MM.1S (cell line): ENCODE measurements around the gene FAM32A.

ENCODE experiments used
- DNase-seq: peaks from one replicate; pipeline ENCODE4 v3.0.0-alpha.2; 2015
- H2AFZ ChIP-seq: fragments of 300-600 bp; sonication (generic); 2 replicates; pipeline ENCODE4 v1.6.0; 2016; ENCODE audit warnings: antibody characterized with exemption, low read length
- H3F3A ChIP-seq: fragments of 300-600 bp; sonication (generic); 2 replicates; pipeline ENCODE4 v1.6.1; 2016; ENCODE audit warnings: mild to moderate bottlenecking, antibody characterized with exemption, low read length, moderate library complexity, mixed read lengths; ENCODE audit not compliant: insufficient read depth
- H3K27ac ChIP-seq: fragments of 300-600 bp; sonication (generic); 2 replicates; pipeline ENCODE4 v1.5.1; 2016; ENCODE audit warnings: mild to moderate bottlenecking, low read length
- H3K27me3 ChIP-seq: fragments of 300-600 bp; sonication (generic); replicated peaks from 2 replicates; pipeline ENCODE4 v1.6.0; 2016; ENCODE audit warnings: low read length; ENCODE audit not compliant: insufficient read depth
- H3K36me3 ChIP-seq: fragments of 300-600 bp; sonication (generic); replicated peaks from 2 replicates; pipeline ENCODE4 v1.6.1; 2016; ENCODE audit warnings: mild to moderate bottlenecking, low read length, mixed read lengths; ENCODE audit not compliant: insufficient read depth
- H3K4me1 ChIP-seq: fragments of 300-600 bp; sonication (generic); 2 replicates; pipeline ENCODE4 v1.6.1; 2016; ENCODE audit warnings: low read length, mixed read lengths
- H3K4me2 ChIP-seq: fragments of 300-600 bp; sonication (generic); 2 replicates; pipeline ENCODE4 v1.6.0; 2016; ENCODE audit warnings: low read depth, low read length
- H3K4me3 ChIP-seq: fragments of 300-600 bp; sonication (generic); 2 replicates; pipeline ENCODE4 v1.5.1; 2016; ENCODE audit warnings: low read length, mixed read lengths
- H3K79me2 ChIP-seq: fragments of 300-600 bp; sonication (generic); 2 replicates; pipeline ENCODE4 v1.6.1; 2016; ENCODE audit warnings: mixed run types, low read length, mixed read lengths
- H3K9ac ChIP-seq: fragments of 300-600 bp; sonication (generic); 2 replicates; pipeline ENCODE4 v1.6.1; 2016; ENCODE audit warnings: low read length, mixed read lengths
- H3K9me2 ChIP-seq: fragments of 300-600 bp; sonication (generic); replicated peaks from 2 replicates; pipeline ENCODE4 v1.6.1; 2016; ENCODE audit warnings: mild to moderate bottlenecking, low read length, mixed read lengths; ENCODE audit not compliant: insufficient read depth
- H3K9me3 ChIP-seq: fragments of 300-600 bp; sonication (generic); replicated peaks from 2 replicates; pipeline ENCODE4 v1.6.1; 2016; ENCODE audit warnings: mild to moderate bottlenecking, low read length, mixed read lengths; ENCODE audit not compliant: insufficient read depth
- H4K20me1 ChIP-seq: fragments of 300-600 bp; sonication (generic); 2 replicates; pipeline ENCODE4 v1.6.1; 2016; ENCODE audit warnings: mild to moderate bottlenecking, low read length, moderate library complexity, mixed read lengths; ENCODE audit not compliant: insufficient read depth
- CTCF ChIP-seq: fragments of 300-600 bp; sonication (generic); IDR thresholded peaks from 2 replicates; pipeline ENCODE4 v1.5.1; 2016; ENCODE audit warnings: antibody characterized with exemption, low read length, mixed read lengths
- EZH2 ChIP-seq: fragments of 300-600 bp; sonication (generic); optimal IDR thresholded peaks from 2 replicates; pipeline ENCODE3; 2017; ENCODE audit warnings: low read depth, mild to moderate bottlenecking, antibody characterized with exemption, low read length, mixed read lengths
- EZH2phosphoT487 ChIP-seq: fragments of 300-600 bp; sonication (generic); IDR thresholded peaks from 2 replicates; pipeline ENCODE4 v1.6.1; 2018; ENCODE audit warnings: antibody characterized with exemption, low read length

The FAM32A gene

GRCh38 chr19:16225279-16226183 lies 40.3 kb downstream of the FAM32A start:
- H3K36me3 ChIP-seq: 0 out of 2 replicates have a peak, but pooled peaks cover 3% of the 10 kb centered on the region
- DNase-seq: no peak
- H3K27me3 ChIP-seq: no peaks in the 10 kb centered on the region
- no peak overlapping the region for H3K27ac ChIP-seq
- H4K20me1 ChIP-seq: no peaks in the 10 kb centered on the region
- no peak overlapping the region for H3K4me3 ChIP-seq
- no peak for TF ChIP-seq CTCF
- TF ChIP-seq EZH2phosphoT487: no peak
- no peak for TF ChIP-seq EZH2
- H3F3A ChIP-seq: no peaks in the 10 kb centered on the region
- no peaks in the 10 kb centered on the region for H3K9me2 ChIP-seq
- no peaks in the 10 kb centered on the region for H3K4me1 ChIP-seq
- no peak overlapping the region for H2AFZ ChIP-seq
- H3K4me2 ChIP-seq: no peak overlapping the region
- H3K9ac ChIP-seq: no peak overlapping the region
- no peaks in the 10 kb centered on the region for H3K79me2 ChIP-seq
- no peaks in the 10 kb centered on the region for H3K9me3 ChIP-seq

- no peak overlapping the region for H3K4me3 ChIP-seq
- TF ChIP-seq EZH2 (no peak), CTCF (no peak), EZH2phosphoT487 (no peak)
- no peak for DNase-seq
- H3K4me1 ChIP-seq: no peaks in the 10 kb centered on the region
- no peaks in the 10 kb centered on the region for H3K9me2 ChIP-seq
- no peaks in the 10 kb centered on the region for H3K36me3 ChIP-seq
- H4K20me1 ChIP-seq: no peaks in the 10 kb centered on the region
- no peaks in the 10 kb centered on the region for H3K79me2 ChIP-seq
- H3K27me3 ChIP-seq: no peaks in the 10 kb centered on the region
- no peaks in the 10 kb centered on the region for H3F3A ChIP-seq
- H3K27ac ChIP-seq: no peak overlapping the region
- H3K9me3 ChIP-seq: no peaks in the 10 kb centered on the region
- no peak overlapping the region for H3K4me2 ChIP-seq
- no peak overlapping the region for H2AFZ ChIP-seq
- no peak overlapping the region for H3K9ac ChIP-seq
These were observed 41.0 kb downstream of the FAM32A start for GRCh38 chr19:16226184-16226591.

- H3K9me2 ChIP-seq: no peaks in the 10 kb centered on the region
- DNase-seq: no peak
- H3K27me3 ChIP-seq: no peaks in the 10 kb centered on the region
- H3K36me3 ChIP-seq: no peaks in the 10 kb centered on the region
- no peaks in the 10 kb centered on the region for H3K79me2 ChIP-seq
- no peak overlapping the region for H2AFZ ChIP-seq
- no peaks in the 10 kb centered on the region for H4K20me1 ChIP-seq
- no peaks in the 10 kb centered on the region for H3K9me3 ChIP-seq
- H3K9ac ChIP-seq: no peak overlapping the region
- H3K4me2 ChIP-seq: no peak overlapping the region
- no peak overlapping the region for H3K4me3 ChIP-seq
- H3F3A ChIP-seq: no peaks in the 10 kb centered on the region
- TF ChIP-seq CTCF (no peak), EZH2 (no peak), EZH2phosphoT487 (no peak)
- no peaks in the 10 kb centered on the region for H3K4me1 ChIP-seq
- H3K27ac ChIP-seq: no peak overlapping the region
These were observed 41.9 kb downstream of the FAM32A start for GRCh38 chr19:16226878-16227836.
